ENCODE results near the gene EGFL7. TPM values are rescaled to one million over a fixed set of nuclear protein-coding genes. Genes with fewer than 3 reads are reported as not detected.

EGFL7 gene
- total and polyA plus RNA-seq, 2 of the 13 experiments (the other 11 are each of a cell fraction or from before 2014, with no cell fraction given): 0.20 to 5.1 TPM

DNA sequence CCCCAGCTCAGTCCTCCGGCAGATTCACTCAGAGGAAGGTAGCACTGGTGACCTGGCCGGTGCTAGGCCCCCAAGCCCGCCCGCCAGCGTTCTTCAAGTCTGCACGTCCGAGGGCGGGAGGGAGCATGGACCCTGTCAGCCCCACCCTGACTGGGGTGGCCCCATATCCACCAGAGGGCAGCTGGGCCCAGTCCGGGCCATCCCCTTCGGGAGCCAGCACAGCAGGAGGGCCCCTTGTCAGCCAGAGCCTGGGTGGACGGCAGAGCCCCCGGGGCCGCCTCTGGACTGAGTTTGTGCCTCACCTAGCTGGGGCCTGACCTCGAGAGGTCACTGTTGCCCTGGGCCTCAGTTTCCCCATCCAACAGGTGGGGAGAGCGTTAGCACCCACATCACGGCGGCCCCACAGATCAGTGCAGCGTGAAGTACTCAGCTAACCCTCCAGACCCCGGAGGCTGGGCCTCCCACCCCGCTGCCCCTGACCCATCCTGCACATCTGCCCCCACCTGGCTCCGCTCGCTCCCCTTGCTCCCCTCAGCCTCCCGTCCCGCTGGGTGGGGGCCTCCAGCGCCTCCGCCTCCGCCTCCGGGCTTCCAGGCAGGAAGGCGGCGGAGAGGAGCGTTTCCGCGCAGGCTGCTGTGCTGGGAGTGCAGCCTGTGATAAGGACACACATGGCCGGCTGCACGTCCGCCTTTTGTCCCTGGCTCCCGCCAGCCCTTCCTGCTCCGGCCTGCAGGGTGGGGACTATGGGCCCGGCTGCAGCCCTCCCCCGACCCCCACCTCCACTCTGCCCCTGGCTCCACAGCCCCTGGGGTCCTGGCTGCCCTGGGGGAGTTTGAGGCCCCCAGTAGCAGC is 16.6 kb upstream of the EGFL7 start (continued):
- TF ChIP-seq AFF4 (CRISPR knock-in tag; IDR thresholded peaks at IDR 0.05) (no peak), ZBTB38 (CRISPR knock-in tag; IDR thresholded peaks at IDR 0.05) (peak; percentile 96), CEBPG (CRISPR knock-in tag; IDR thresholded peaks at IDR 0.05) (no peak), ZEB1 (IDR thresholded peaks at IDR 0.05; ENCODE audit: insufficient replicate concordance, low read depth) (no peak), ZNF24 (IDR thresholded peaks at IDR 0.05) (no peak), LCORL (IDR thresholded peaks at IDR 0.05) (no peak), LCORL (CRISPR knock-in tag; IDR thresholded peaks at IDR 0.05) (no peak), RAD51 (IDR thresholded peaks at IDR 0.05; ENCODE audit: borderline replicate concordance) (no peak), NFKB2 (CRISPR knock-in tag; IDR thresholded peaks at IDR 0.05; ENCODE audit: borderline replicate concordance) (peak; percentile 73; the same call in 1 of the 2 replicates), ZNF468 (CRISPR knock-in tag; IDR thresholded peaks at IDR 0.05) (no peak), JUND (CRISPR knock-in tag; IDR thresholded peaks at IDR 0.05) (no peak), GMEB1 (CRISPR knock-in tag; IDR thresholded peaks at IDR 0.05; ENCODE audit: borderline replicate concordance) (no peak), E2F5 (CRISPR knock-in tag; conservative IDR thresholded peaks at IDR 0.05) (no peak), ZNF563 (CRISPR knock-in tag; IDR thresholded peaks at IDR 0.05) (0 out of 2 replicates have a peak, but pooled peaks have one; percentile 24), ZNF841 (CRISPR knock-in tag; IDR thresholded peaks at IDR 0.05; ENCODE audit: borderline replicate concordance) (no peak), ZNF317 (CRISPR knock-in tag; IDR thresholded peaks at IDR 0.05) (peak; percentile 39; the same call in 1 of the 2 replicates), ZNF292 (CRISPR knock-in tag; IDR thresholded peaks at IDR 0.05; ENCODE audit: borderline replicate concordance, low read depth) (peak; percentile 68), ZNF562 (CRISPR knock-in tag; IDR thresholded peaks at IDR 0.05; ENCODE audit: borderline replicate concordance) (no peak), EHMT2 (IDR thresholded peaks at IDR 0.05; ENCODE audit: borderline replicate concordance, low read depth, low read length) (no peak), ZNF777 (CRISPR knock-in tag; IDR thresholded peaks at IDR 0.05) (peak; percentile 66)
- TF ChIP-seq, protein P1, sequence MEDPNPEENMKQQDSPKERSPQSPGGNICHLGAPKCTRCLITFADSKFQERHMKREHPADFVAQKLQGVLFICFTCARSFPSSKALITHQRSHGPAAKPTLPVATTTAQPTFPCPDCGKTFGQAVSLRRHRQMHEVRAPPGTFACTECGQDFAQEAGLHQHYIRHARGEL (CRISPR knock-in tag; IDR thresholded peaks at IDR 0.05): no peak
- TF ChIP-seq, protein P2, sequence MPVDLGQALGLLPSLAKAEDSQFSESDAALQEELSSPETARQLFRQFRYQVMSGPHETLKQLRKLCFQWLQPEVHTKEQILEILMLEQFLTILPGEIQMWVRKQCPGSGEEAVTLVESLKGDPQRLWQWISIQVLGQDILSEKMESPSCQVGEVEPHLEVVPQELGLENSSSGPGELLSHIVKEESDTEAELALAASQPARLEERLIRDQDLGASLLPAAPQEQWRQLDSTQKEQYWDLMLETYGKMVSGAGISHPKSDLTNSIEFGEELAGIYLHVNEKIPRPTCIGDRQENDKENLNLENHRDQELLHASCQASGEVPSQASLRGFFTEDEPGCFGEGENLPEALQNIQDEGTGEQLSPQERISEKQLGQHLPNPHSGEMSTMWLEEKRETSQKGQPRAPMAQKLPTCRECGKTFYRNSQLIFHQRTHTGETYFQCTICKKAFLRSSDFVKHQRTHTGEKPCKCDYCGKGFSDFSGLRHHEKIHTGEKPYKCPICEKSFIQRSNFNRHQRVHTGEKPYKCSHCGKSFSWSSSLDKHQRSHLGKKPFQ (CRISPR knock-in tag; IDR thresholded peaks at IDR 0.05; ENCODE audit: insufficient replicate concordance): peak; percentile 9

All from HepG2 (cell line).